GM13977 (cell line): Measurements from ENCODE around the gene A3GALT2.

Experiments used
- DNase-seq: peaks from one replicate; pipeline ENCODE4 v3.0.0; 2012; ENCODE audit warnings: low spot score
- in situ Hi-C: fragments of 300-500 bp; cut with MboI; formaldehyde crosslinking; loops from one replicate; pipeline ENCODE4 v1.12.0; 2022; ENCODE audit warnings: low sequenced_read_pairs, low pct_unique_long_range_greater_than_20kb, mixed read lengths, inconsistent platforms; ENCODE audit not compliant: unreplicated experiment
- TF ChIP-seq, protein P1 (sequence below): IDR thresholded peaks from 2 replicates; pipeline ENCODE4 v1.5.1; 2012; ENCODE audit warnings: mild to moderate bottlenecking, control low read depth; ENCODE audit not compliant: insufficient read depth; ENCODE audit errors: extremely low read depth, missing control alignments

The A3GALT2 gene

DNA sequence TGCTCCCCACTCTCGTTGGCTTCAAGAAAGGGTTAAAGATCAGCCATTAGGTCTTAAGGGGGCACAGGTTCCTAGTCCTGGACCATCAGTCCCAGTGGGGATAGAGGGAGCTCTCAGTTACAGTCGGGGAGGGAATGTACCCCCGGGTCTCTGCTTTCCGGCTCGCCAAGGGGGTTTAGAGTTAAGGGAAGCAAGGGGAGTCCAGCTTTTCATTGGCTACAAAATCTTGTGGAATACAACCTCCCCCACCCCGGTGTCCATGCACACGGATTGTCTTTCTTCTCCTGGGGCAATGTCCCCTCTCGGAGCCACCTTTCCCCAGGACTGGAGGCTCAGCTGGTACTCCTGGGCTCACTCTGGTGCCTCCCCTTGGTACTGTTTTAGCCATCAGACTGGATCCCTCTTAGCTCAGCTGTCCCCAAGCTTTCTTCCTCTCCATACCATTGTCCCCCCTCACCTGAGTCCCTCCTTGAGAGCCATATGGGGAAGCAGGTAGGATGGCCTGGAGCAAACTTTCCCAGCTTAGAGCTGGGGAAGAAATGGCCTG is at the start of gene A3GALT2:
TSS of gene A3GALT2 (minus strand) at position 480 of the 547 bp plus-strand sequence. CDS start at position 480, 0 bp downstream.
- in situ Hi-C loops = no loop called here
- peak; percentile 8 for DNase-seq
- TF ChIP-seq, protein P1, sequence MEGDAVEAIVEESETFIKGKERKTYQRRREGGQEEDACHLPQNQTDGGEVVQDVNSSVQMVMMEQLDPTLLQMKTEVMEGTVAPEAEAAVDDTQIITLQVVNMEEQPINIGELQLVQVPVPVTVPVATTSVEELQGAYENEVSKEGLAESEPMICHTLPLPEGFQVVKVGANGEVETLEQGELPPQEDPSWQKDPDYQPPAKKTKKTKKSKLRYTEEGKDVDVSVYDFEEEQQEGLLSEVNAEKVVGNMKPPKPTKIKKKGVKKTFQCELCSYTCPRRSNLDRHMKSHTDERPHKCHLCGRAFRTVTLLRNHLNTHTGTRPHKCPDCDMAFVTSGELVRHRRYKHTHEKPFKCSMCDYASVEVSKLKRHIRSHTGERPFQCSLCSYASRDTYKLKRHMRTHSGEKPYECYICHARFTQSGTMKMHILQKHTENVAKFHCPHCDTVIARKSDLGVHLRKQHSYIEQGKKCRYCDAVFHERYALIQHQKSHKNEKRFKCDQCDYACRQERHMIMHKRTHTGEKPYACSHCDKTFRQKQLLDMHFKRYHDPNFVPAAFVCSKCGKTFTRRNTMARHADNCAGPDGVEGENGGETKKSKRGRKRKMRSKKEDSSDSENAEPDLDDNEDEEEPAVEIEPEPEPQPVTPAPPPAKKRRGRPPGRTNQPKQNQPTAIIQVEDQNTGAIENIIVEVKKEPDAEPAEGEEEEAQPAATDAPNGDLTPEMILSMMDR = no peak

DNA sequence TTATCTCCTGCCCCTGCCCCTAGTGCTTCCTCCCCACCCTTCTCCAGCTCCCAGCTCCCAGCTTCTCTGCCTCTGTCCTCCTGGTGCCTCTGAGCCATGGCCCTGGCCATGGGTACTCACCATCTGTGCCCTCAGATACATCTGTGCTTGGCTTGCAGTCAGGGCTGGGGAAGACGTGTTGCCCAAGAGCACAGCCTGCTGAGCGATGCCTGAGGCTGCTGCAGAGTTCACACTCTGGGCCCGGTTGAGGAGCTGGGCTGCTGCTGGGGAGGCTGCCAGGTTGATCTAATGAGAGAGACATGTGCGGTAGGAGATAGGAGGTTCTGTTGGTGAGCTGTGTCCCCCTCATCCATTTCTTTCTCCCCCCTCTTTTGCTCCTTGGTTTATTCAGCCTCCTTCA is 49.4 kb upstream of the A3GALT2 start:
- in situ Hi-C loops = loop anchor here (10.0 kb wide), 1 partner anchor 94 kb away; no protein-coding TSS in a partner anchor
- DNase-seq = no peak
- TF ChIP-seq, protein P1 = no peak

DNA sequence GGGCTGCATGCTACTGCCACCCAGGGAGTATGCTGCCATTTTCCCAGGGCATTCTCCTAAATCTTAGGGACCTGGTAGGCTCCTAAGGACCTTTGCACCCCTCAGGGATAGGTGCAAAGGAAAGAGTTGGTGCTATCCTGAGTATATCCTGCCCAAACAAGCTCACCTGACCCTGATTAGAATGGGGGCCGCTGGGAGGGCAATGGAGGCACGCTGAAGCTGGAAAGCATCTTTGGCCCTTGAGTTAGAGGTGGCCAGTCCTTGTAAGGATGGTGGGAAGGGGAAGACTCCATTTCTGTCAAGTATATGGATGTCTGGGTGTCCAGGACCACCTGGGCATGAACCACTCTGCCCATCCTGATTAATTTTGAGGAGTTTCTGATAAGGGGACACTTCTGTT is 48.9 kb upstream of the A3GALT2 start:
- DNase-seq = no peak
- in situ Hi-C loops = loop anchor here (10.0 kb wide), 1 partner anchor 95 kb away; no protein-coding TSS in a partner anchor
- TF ChIP-seq, protein P1 = no peak

DNA sequence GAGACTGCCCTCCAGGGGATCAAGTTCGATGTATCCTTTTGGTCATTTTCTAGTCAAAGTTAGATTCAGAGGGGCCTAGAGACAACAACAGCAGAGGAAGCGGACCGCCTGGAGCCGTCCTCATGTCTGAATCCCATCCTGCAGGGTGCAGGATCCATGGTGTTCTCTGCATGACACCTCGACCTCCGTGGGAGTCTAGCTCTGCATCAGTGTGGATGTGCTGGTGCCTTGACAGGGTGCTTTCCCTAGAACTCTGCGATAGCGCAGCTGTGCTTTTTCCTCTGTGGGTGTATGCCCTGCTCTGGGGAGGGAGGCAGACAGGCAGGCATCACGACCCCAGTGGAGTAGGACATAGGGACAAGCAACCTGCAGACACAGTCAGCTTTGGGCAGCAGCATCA is 48.2 kb upstream of the A3GALT2 start:
- in situ Hi-C loops = no loop called here
- no peak for DNase-seq
- TF ChIP-seq, protein P1 = no peak

DNA sequence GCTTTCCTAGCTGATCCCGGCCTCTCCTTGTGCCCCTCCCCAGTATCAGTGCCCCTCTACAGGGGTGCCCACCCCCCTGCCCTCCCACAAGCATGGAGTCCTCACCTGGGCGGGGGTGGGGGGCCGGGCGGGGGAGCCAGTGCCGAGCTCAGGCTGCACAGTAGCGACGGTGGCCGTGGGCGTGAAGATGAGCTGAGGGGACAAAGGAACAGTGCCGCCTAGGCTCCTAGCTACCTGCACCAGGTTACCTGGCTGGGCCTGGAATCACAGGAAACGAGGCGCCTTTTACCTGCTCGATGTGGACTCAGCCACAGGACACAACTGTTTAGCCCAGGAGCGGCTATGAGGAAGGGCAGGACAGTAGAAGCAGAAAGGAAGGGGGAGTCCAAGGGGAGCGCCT is 47.5 kb upstream of the A3GALT2 start:
- in situ Hi-C loops = no loop called here
- TF ChIP-seq, protein P1 = no peak
- DNase-seq = no peak

DNA sequence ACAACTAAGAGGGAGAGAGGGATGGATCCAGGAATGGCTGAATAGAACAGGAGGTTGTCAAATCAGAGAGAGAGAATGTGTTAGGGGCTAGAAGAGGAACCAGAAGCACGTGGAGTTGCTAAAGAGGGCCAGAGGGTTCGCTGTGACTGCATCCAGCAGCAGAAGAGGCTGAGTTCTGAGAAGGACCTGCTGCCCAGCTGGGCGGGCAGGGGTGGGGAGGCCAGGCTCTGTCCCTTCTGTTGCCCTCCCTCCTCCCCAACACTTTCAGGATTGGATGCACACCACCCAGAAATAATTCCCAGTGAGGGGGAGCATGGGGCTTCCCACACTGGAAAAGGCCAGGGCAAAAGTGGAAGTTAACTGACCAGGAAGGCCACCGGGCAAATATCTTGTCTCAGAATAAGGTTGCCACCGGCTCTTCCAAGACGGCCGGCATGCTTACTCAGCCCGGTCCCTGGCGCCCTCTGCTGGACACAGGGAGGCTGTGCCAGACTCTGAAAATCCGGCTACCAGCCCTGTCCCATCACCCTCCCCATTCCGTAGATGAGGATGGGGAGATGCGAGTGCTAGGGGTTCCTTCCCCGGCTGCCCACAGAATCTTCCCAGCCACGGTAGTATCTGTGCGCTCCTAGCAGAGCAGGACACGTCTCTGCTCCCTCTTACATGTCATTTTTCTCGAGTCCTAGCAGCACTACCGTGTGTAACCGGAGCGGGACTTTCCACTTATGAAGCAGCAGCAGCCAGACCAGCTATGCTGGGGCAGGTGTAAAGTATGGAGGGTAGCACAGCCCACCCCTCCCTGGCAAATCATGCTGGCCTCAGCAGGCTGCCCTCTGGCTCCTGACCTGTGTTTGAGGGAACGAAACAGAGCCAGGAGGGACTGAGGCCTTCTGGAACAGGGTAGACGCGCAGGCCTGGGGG is 46.8 kb upstream of the A3GALT2 start:
- TF ChIP-seq, protein P1 = peak; percentile 98
- in situ Hi-C loops = no loop called here
- peak; percentile 92 for DNase-seq
